Prostate gland (tissue), 2 donors: ENCODE results near the gene SGK2.

Experiments used
- POLR2A ChIP-seq: fragments of 450-650 bp; IDR thresholded peaks from one replicate; pipeline ENCODE4 v1.6.1; 2016; ENCODE audit warnings: antibody characterized with exemption, mild to moderate bottlenecking
- POLR2AphosphoS5 ChIP-seq: sonication (generic); formaldehyde crosslinking; IDR thresholded peaks from one replicate; pipeline ENCODE4 v1.6.1; 2017; ENCODE audit warnings: antibody characterized with exemption
- TF ChIP-seq, protein P1 (sequence below), 4 experiments: fragments of 200-600 bp in 2 of 4; fragments of 450-650 bp in 2 of 4; sonication (generic) in 2 of 4; IDR thresholded peaks; 1 replicate in 3 of 4; 2 replicates in 1 of 4; pipeline ENCODE4 v1.5.1; 2016 to 2019; ENCODE audit warnings: antibody characterized with exemption in 4 of 4, mild to moderate bottlenecking in 2 of 4, moderate library complexity in 2 of 4

DNA sequence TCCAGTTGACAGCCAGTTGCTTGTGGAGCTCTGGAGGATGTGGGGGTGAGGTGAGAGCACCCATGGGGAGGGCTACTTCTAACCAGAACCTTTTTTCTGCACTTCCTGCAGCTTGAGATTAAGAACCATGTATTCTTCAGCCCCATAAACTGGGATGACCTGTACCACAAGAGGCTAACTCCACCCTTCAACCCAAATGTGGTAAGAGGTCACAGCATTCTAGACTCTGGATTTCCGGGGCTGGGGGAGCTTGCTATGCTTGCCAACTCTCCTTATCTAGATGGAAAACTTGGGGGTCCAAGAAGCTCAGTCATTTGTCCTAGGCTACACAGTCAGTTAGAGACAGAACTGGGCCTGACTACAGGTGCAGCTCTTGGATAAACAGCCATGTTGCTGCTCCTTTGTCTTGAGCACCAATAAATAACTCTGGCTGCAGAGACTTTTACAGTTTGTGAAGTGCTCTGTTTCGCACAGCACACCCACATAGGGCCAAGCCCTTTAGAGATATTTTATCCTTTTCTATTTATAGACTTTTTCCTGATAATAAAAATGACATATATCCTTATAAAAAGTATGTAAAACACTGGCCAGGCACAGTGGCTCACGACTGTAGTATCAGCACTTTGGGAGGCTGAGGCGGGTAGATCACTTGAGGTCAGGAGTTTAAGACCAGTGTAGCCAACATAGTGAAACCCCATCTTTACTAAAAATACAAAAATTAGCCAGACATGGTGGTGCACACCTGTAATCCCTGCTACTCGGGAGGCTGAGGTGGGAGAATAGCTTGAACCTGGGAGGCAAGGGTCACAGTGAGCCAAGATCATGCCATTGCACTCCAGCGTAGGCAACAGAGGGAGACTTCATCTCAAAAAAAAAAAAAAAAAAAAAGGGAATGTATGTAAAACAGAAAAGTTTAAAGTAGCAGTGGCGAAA lies 21.3 kb downstream of the SGK2 start:
- TF ChIP-seq POLR2A, result no peak
- TF ChIP-seq, protein P1, sequence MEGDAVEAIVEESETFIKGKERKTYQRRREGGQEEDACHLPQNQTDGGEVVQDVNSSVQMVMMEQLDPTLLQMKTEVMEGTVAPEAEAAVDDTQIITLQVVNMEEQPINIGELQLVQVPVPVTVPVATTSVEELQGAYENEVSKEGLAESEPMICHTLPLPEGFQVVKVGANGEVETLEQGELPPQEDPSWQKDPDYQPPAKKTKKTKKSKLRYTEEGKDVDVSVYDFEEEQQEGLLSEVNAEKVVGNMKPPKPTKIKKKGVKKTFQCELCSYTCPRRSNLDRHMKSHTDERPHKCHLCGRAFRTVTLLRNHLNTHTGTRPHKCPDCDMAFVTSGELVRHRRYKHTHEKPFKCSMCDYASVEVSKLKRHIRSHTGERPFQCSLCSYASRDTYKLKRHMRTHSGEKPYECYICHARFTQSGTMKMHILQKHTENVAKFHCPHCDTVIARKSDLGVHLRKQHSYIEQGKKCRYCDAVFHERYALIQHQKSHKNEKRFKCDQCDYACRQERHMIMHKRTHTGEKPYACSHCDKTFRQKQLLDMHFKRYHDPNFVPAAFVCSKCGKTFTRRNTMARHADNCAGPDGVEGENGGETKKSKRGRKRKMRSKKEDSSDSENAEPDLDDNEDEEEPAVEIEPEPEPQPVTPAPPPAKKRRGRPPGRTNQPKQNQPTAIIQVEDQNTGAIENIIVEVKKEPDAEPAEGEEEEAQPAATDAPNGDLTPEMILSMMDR (IDR thresholded peaks at IDR 0.05), result no peak
- TF ChIP-seq POLR2AphosphoS5, result no peak
